HG02678 (cell line): Measurements from ENCODE around the gene ZNF732.
"Not testable (repeated sequence)": the region's sequence is repeated elsewhere in the genome, so short reads cannot be mapped to it uniquely, and the experiment has no call there.

Experiments
- ATAC-seq: cut with Tn5 transposase; IDR thresholded peaks from one replicate; pipeline ENCODE4 v1.9.1; 2021; ENCODE audit warnings: mild to moderate bottlenecking, moderate library complexity; ENCODE audit not compliant: unreplicated experiment

ZNF732 gene

GRCh38 chr4:304969-305680 lies at the start of gene ZNF732:
Gene ZNF732 (minus strand): TSS chr4:305474. CDS start chr4:305310, 164 bp downstream.
- ATAC-seq, result no peak

DNA sequence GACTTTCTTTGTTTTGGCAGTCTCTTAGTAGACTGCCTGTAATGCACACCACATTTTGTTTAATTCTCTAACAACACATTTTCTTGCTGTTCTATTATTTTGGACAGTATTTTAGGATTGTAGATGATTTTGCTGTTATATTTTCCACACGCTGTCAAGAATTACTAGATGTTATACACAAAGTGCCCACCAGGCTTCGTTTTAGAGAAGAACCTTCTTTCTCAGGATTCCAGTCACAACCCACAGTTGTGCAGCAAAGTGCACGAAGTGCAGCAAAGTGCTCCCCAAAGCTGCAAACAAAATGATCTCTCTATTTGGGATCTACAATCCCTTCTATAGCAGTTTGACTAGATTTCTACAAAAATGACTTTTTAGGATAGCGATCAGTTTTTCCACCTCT lies 34.7 kb upstream of the ZNF732 start:
- no peak for ATAC-seq

- no peak for ATAC-seq
These were observed 33.5 kb upstream of the ZNF732 start for GRCh38 chr4:338759-339097.

- ATAC-seq, result peak; percentile 29
These were observed 32.9 kb upstream of the ZNF732 start for GRCh38 chr4:337932-338758.

GRCh38 chr4:337143-337931 lies 32.1 kb upstream of the ZNF732 start, which contains the start of gene ZNF141:
Gene ZNF141 (plus strand): TSS chr4:337814. CDS start chr4:337984, 170 bp downstream.
- ATAC-seq, result peak; percentile 93

- no peak for ATAC-seq
These were observed 31.5 kb upstream of the ZNF732 start for GRCh38 chr4:336893-337142.

- ATAC-seq, result no peak
These were observed 31.0 kb upstream of the ZNF732 start for GRCh38 chr4:336099-336892.

- ATAC-seq, result no peak
These were observed 30.2 kb upstream of the ZNF732 start for GRCh38 chr4:335515-335914.

DNA sequence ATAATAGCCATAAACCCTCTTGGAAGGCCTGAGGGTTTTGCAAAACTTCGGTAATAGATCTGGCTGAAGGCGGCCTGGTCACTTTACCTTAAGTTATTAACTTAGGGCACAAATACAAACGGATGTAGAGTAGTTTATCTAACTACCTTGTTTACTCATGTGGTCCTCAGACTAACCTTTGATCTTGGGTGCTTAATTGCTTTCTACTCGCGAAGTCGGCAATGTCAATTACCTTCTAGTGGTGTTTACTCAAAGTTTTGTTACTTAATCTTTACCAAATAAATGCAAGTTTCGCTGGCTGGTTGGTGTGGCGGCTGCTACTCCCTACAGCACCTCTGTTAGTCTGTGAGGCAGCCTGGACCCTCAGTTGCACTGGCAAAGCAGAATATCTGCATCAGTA lies 23.5 kb upstream of the ZNF732 start:
- ATAC-seq, result no peak

DNA sequence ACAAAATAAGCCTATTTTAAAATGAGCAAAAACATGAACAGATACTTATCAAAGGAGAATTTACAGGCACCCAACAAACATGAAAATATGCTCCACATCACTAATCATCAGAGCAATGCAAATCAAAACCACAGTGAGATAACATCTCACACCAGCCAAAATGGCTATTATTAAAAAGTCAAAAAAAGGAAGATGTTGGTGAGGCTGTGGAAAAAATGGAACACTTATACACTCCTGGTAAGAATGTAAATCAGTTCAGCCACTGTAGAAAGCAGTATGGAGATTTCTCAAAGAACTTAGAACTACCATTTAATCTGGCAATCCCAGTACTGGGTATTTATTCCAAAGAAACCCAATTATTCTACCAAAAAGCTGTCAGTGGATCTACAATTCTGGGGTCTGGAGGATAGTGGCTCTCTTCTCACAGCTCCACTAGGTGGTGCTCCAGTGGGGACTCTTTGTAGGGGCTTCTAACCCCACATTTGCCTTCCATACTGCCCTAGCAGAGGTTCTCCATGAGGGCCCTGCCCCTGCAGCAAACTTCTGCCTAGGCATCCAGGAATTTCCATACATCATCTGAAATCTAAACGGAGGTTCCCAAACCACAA lies 9.1 kb upstream of the ZNF732 start:
- no peak for ATAC-seq

GRCh38 chr4:309807-310206 lies 4.5 kb upstream of the ZNF732 start:
- no peak for ATAC-seq

GRCh38 chr4:306551-306961 lies 1.3 kb upstream of the ZNF732 start:
- ATAC-seq, result no peak

GRCh38 chr4:304516-304915 lies 758 bp downstream of the ZNF732 start:
- not testable (repeated sequence) for ATAC-seq

- no peak for ATAC-seq
These were observed 2.9 kb downstream of the ZNF732 start for GRCh38 chr4:302381-302780.

DNA sequence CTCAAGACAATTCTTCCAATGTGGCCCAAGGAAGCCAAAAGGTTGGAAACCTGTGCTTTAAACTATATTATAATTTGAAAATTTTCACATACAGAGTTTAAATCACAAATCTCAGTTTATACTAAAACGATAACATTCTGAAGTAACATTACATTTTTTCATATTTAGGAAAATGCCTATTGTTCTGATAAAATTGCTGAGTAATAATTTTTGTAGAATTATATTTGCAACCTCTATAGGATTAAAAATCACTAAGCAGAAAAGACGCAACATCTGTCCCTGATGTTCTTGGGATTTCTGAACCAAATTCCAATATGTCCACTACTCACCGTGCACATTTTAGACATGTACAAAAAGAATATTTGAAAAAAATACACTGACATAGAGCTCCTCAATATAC lies 10.5 kb downstream of the ZNF732 start:
- ATAC-seq, result no peak

DNA sequence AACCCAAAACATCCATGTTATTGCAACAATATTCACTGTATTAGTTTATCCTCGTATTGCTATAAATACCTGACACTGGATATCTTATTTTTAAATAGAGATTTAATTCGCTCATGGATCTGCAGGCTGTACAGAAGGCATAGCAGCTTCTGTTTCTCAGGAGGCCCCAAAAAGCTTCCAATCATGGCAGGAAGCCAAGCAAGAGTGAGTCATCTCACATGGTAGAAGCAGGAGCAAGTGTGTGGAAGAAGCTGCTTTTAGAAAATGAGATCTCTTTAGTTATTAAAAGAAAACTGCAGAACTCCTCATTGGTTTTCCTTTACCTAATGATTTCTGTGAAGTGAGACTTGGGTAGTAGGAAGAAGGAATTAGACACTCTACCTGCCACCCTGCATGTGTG lies 16.4 kb downstream of the ZNF732 start:
- no peak for ATAC-seq

DNA sequence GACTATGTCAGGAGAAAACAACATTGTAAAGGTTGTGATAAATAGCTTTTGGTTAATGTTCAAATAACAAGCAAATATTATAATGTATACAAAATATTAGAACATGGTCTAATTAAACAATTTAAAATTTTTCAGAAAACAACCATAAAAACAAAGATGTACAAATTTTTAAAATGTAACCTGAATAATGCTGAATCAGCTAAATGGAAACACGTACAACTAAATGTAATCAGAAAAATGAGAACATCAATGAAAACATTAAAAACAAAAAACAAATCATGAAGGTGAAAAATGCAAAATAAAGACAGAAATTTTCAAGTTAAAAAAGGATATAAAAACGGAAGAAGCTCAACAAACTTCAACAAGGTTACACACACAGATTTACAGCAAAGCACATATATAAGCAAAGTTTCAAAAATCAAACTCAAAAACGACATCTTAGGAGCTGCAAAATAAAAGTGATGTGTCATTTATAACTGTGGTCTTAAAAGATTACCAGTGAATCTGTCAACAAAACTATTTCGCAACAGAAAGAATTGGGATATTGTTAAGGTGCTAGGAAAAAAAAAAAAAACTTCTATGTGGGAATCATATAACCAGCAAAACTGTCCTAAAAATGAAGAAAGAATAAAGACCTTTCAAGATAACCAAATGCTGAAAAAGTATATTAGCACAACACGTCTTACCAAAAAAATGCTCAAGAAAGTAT lies 31.8 kb downstream of the ZNF732 start:
- no peak for ATAC-seq

DNA sequence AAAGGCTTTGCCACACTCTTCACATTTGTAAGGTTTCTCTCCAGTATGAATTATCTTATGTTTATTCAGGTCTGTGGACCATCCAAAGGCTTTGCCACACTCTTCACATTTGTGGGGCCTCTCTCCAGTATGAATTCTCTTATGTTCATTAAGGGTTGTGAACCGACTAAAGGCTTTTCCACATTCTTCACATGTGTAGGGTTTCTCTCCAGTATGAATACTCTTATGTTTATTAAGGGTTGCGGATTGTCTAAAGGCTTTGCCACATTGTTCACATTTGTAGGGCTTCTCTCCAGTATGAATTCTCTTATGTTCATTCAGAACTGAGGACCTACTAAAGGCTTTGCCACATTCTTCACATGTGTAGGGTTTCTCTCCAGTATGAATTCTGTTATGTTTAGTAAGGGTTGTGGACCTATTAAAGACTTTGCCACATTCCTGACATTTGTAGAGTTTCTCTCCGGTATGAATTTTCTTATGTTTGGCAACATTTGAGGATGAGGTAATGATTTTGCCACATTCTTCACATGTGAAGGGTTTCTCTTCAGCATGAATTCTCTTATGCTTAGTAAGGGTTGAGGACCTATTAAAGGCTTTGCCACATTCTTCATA lies 33.7 kb downstream of the ZNF732 start:
- ATAC-seq, result no peak

GRCh38 chr4:259240-259639 lies 46.0 kb downstream of the ZNF732 start:
- not testable (repeated sequence) for ATAC-seq

DNA sequence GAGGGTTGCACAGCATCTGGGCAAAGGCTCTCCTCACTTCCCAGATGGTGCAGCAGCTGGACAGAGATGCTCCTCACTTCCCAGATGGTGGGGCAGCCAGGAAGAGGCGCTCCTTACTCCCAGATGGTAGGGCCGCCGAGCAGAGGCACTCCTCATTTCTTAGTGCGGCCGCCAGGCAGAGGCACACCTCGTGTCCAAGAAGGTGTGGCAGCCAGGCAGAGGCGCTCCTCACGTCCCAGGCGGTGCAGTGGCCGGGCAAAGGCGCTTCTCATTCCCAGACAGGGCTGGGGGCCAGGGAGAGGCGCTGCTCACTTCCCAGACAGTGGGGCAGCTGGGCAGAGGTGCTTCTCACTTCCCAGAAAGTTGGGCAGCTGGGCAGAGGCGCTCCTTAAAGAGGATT lies 48.8 kb downstream of the ZNF732 start:
- ATAC-seq, result no peak
